Common myeloid progenitor, CD34-positive (primary cell): ENCODE measurements around the gene TNFRSF1A.
A peak's percentile ranks its signal among the peaks of the same experiment; 100 is the strongest.

Experiments
- CTCF ChIA-PET: fragments of 350-600 bp; sonication (Branson Sonifier 250); formaldehyde crosslinking; loops from one replicate; lab custom pipeline; 2021; ENCODE audit warnings: antibody characterized with exemption; lab: Charles Lee
- POLR2A ChIA-PET: fragments of 350-600 bp; sonication (Branson Sonifier 250); formaldehyde crosslinking; loops from one replicate; lab custom pipeline; 2021; ENCODE audit warnings: antibody characterized with exemption; lab: Charles Lee
- DNase-seq, 3 donors: peaks; one replicate each; pipeline versions ENCODE4 v3.0.0 to v3.0.0-alpha.2; 2013
- H3K27ac ChIP-seq, 2 experiments: 1 replicate in 1 of 2; 2 replicates in 1 of 2; pipeline ENCODE4 v1.7.0; 2013; ENCODE audit warnings: inconsistent platforms in 2 of 2, low read length in 2 of 2, mild to moderate bottlenecking in 2 of 2, low read depth in 1 of 2, moderate library complexity in 1 of 2; ENCODE audit not compliant: severe bottlenecking in 2 of 2, insufficient read depth in 1 of 2, poor library complexity in 1 of 2
- H3K27me3 ChIP-seq, 5 experiments: replicated peaks in 2 of 5; 1 replicate in 3 of 5; 2 replicates in 2 of 5; pipeline versions ENCODE4 v1.6.1 to v1.7.0; 2013; ENCODE audit warnings: low read length in 4 of 5, mild to moderate bottlenecking in 2 of 5, moderate library complexity in 2 of 5, inconsistent platforms in 1 of 5; ENCODE audit not compliant: insufficient read depth in 5 of 5, control insufficient read depth in 4 of 5
- H3K36me3 ChIP-seq, 4 experiments: 1 replicate in 2 of 4; 2 replicates in 2 of 4; pipeline versions ENCODE4 v1.6.1 to v1.7.0; 2013; ENCODE audit warnings: low read length in 3 of 4, control low read depth in 1 of 4, mild to moderate bottlenecking in 1 of 4; ENCODE audit not compliant: control insufficient read depth in 4 of 4, insufficient read depth in 4 of 4
- H3K4me1 ChIP-seq, 4 experiments: 1 replicate in 3 of 4; 2 replicates in 1 of 4; pipeline versions ENCODE4 v1.6.1 to v1.7.1; 2013; ENCODE audit warnings: low read length in 3 of 4, mild to moderate bottlenecking in 3 of 4, control low read depth in 1 of 4, inconsistent platforms in 1 of 4, moderate library complexity in 1 of 4; ENCODE audit not compliant: control insufficient read depth in 4 of 4, insufficient read depth in 4 of 4; ENCODE audit errors: control extremely low read depth in 1 of 4
- H3K4me3 ChIP-seq, 7 experiments: 1 replicate in 4 of 7; 2 replicates in 3 of 7; pipeline versions ENCODE4 v1.5.1 to v1.7.0; 2013; ENCODE audit warnings: mild to moderate bottlenecking in 7 of 7, low read length in 6 of 7, moderate library complexity in 6 of 7, inconsistent platforms in 2 of 7, low read depth in 2 of 7, control low read depth in 1 of 7; ENCODE audit not compliant: insufficient read depth in 4 of 7, control insufficient read depth in 1 of 7; ENCODE audit errors: extremely low read depth in 1 of 7
- H3K9me3 ChIP-seq, 5 experiments: 1 replicate in 4 of 5; 2 replicates in 1 of 5; pipeline versions ENCODE4 v1.6.1 to v1.7.1; 2013; ENCODE audit warnings: low read length in 4 of 5, mild to moderate bottlenecking in 2 of 5, inconsistent platforms in 1 of 5, low read depth in 1 of 5, moderate library complexity in 1 of 5; ENCODE audit not compliant: control insufficient read depth in 4 of 5, insufficient read depth in 2 of 5; ENCODE audit errors: control extremely low read depth in 1 of 5
- WGBS: methylation state at CpG from one replicate; pipeline ENCODE4 v1.1.5; 2013; ENCODE audit not compliant: insufficient coverage; 5-methylcytosine and 5-hydroxymethylcytosine counted together

Gene TNFRSF1A

GRCh38 chr12:6334359-6334758 lies 7.5 kb downstream of the TNFRSF1A start:
- ChIA-PET CTCF (interaction anchor here (0.6 to 12.2 kb wide), 18 partner anchors 8 to 203 kb away, joined by 3 to 84 read pairs (median 6); partner anchors contain the start of gene SCNN1A), POLR2A (interaction anchor here (1.0 to 3.7 kb wide), 2 partner anchors 9 to 11 kb away, joined by 4 to 15 read pairs; no protein-coding TSS in a partner anchor)
- Histone ChIP-seq H3K4me1 (peaks cover 24 to 70% (median 68%) of the 10 kb centered on the region in 4 experiments), H3K36me3 (peaks cover 16 to 73% (median 49%) of the 10 kb centered on the region in 4 experiments), H3K4me3 (peak overlapping the region in 1 of 7 experiments; percentile 99), H3K27ac (peak overlapping the region; percentile 48 to 96), H3K9me3 (no peaks in the 10 kb centered on the region), H3K27me3 (no peaks in the 10 kb centered on the region)
- WGBS: 86% methylated on average over 4 of the region's 5 CpGs
- DNase-seq: no peak

DNA sequence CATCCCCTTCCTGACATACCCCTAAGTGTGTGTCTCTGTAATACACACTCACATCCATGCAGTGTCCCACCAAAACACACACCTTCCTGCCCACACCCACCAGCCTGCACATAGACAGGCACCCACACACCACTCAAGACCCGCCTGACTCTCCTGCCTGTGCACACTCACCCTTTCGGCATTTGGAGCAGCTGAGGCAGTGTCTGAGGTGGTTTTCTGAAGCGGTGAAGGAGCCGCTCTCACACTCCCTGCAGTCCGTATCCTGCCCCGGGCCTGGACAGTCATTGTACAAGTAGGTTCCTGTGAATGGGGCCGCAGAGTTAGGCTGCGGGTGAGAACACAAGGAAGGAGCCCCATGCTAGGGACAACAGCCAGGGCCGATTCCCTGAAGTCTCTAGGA lies 8.3 kb downstream of the TNFRSF1A start:
- Histone ChIP-seq H3K9me3 (no peaks in the 10 kb centered on the region), H3K36me3 (peaks cover 19 to 73% (median 55%) of the 10 kb centered on the region in 4 experiments), H3K4me1 (peaks cover 16 to 64% (median 60%) of the 10 kb centered on the region in 4 experiments), H3K4me3 (no peak overlapping the region), H3K27me3 (no peaks in the 10 kb centered on the region), H3K27ac (peak overlapping the region in 1 of 2 experiments; percentile 96)
- CTCF ChIA-PET: interaction anchor here (0.6 to 12.2 kb wide), 11 partner anchors 7 to 132 kb away, joined by 3 to 84 read pairs (median 24); partner anchors contain the start of gene SCNN1A
- POLR2A ChIA-PET: no interaction called here
- no peak for DNase-seq
- WGBS: 98% methylated on average over 8 of the region's 9 CpGs

DNA sequence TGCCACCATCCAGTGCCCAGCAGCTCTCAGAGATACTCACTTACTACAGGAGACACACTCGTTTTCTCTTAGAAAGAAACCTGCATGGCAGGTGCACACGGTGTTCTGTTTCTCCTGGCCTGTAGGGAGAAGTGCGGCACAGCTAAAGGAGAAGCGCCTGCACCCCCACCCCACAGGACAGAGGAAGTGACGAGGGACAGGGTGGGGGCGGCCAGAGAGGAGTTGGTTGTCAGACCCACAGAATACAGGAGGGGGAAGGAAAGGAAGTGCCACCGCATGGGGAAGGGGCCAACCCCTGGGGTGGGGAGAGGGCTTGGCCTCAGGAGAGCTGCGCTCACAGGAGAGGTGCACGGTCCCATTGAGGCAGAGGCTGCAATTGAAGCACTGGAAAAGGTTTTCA lies 8.8 kb downstream of the TNFRSF1A start:
- H3K27me3 ChIP-seq: no peaks in the 10 kb centered on the region
- H3K4me1 ChIP-seq: peaks cover 16 to 61% (median 55%) of the 10 kb centered on the region in 4 experiments
- H3K9me3 ChIP-seq: no peaks in the 10 kb centered on the region
- CTCF ChIA-PET: interaction anchor here (0.8 to 12.2 kb wide), 8 partner anchors 7 to 204 kb away, joined by 3 to 84 read pairs (median 16); partner anchors contain the start of genes SCNN1A and TNFRSF1A
- peak in 1 of 3 donors; percentile 47 for DNase-seq
- 42% methylated on average over 5 of the region's 9 CpGs for WGBS
- H3K36me3 ChIP-seq: peaks cover 21 to 74% (median 59%) of the 10 kb centered on the region in 4 experiments
- H3K4me3 ChIP-seq: no peak overlapping the region
- H3K27ac ChIP-seq: peak overlapping the region; percentile 17 to 96
- POLR2A ChIA-PET: interaction anchor here (0.7 kb wide), 1 partner anchor 10 kb away, joined by 3 read pairs; no protein-coding TSS in a partner anchor

- 100% methylated on average over 1 of the region's 4 CpGs for WGBS
- peaks cover 16 to 55% (median 49%) of the 10 kb centered on the region in 4 experiments for H3K4me1 ChIP-seq
- no peaks in the 10 kb centered on the region for H3K9me3 ChIP-seq
- no peaks in the 10 kb centered on the region for H3K27me3 ChIP-seq
- POLR2A ChIA-PET: interaction anchor here (0.7 kb wide), 1 partner anchor 10 kb away, joined by 3 read pairs; no protein-coding TSS in a partner anchor
- peaks cover 21 to 78% (median 65%) of the 10 kb centered on the region in 4 experiments for H3K36me3 ChIP-seq
- peak in 1 of 3 donors; percentile 27 for DNase-seq
- CTCF ChIA-PET: interaction anchor here (0.8 to 12.2 kb wide), 8 partner anchors 6 to 205 kb away, joined by 3 to 84 read pairs (median 16); partner anchors contain the start of genes SCNN1A and TNFRSF1A
- H3K4me3 ChIP-seq: no peak overlapping the region
- peak overlapping the region in 1 of 2 experiments; percentile 44 for H3K27ac ChIP-seq
These were observed 9.4 kb downstream of the TNFRSF1A start for GRCh38 chr12:6332459-6332858.

DNA sequence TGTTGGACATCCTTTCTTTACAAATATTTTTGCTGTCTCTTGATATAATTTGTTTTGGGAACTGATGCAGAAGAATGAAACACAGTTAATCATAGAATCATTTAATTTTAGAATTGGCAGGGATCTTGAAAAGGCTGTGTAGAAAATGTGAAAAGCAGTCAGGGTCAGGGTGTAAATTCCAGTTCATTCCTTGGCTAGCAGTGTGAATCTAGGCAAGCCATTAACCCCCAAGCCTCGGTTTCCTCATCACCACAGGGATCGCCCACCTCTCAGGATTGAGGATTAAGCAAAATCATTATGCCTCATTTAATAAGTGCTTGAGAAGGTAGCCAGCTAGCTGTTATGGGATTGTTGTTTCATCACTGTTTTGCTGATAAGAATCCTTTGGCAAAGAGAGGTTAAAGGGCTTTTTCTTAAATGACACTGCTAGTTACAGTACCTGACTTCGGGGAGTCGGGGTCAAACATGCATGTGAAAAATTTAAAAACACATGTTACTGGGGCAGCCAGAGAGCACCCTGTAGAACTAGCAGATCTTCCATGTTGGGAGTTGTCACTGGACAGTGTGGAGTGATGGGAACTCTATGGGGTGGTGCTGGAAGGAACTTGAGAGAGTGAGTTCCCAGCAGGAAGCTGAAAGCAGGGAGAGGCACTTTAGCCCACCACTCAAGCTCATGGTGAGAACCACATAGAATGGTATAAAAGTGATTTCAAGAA lies 10.7 kb downstream of the TNFRSF1A start:
- Histone ChIP-seq H3K36me3 (peaks cover 25 to 89% (median 72%) of the 10 kb centered on the region in 4 experiments), H3K9me3 (no peaks in the 10 kb centered on the region), H3K4me3 (no peak overlapping the region), H3K4me1 (peaks cover 13 to 51% (median 41%) of the 10 kb centered on the region in 4 experiments), H3K27me3 (no peaks in the 10 kb centered on the region), H3K27ac (peak overlapping the region in 1 of 2 experiments; percentile 54)
- ChIA-PET CTCF (interaction anchor here (1.0 to 1.9 kb wide), 5 partner anchors 8 to 134 kb away, joined by 3 to 8 read pairs (median 6); no protein-coding TSS in a partner anchor), POLR2A (no interaction called here)
- 100% methylated on average over 2 of the region's 4 CpGs for WGBS
- no peak for DNase-seq

- Histone ChIP-seq H3K4me3 (no peak overlapping the region), H3K27me3 (no peaks in the 10 kb centered on the region), H3K36me3 (peaks cover 25 to 92% (median 72%) of the 10 kb centered on the region in 4 experiments), H3K27ac (peak overlapping the region in 1 of 2 experiments; percentile 54), H3K9me3 (no peaks in the 10 kb centered on the region), H3K4me1 (peaks cover 9 to 49% (median 38%) of the 10 kb centered on the region in 4 experiments)
- no peak for DNase-seq
- WGBS: 82% methylated on average over 2 of the region's 5 CpGs
- POLR2A ChIA-PET: no interaction called here
- CTCF ChIA-PET: interaction anchor here (0.9 to 1.9 kb wide), 6 partner anchors 9 to 209 kb away, joined by 3 to 8 read pairs (median 6); no protein-coding TSS in a partner anchor
These were observed 11.7 kb downstream of the TNFRSF1A start for GRCh38 chr12:6330192-6330591.
